CD4-positive, alpha-beta T cell treated with Interleukin-10 for 1 hour (primary cell): ENCODE measurements around the gene NRL.

Source experiments
- DNase-seq: peaks from one replicate; pipeline ENCODE4 v3.0.0-alpha.2; 2020

The NRL gene

DNA sequence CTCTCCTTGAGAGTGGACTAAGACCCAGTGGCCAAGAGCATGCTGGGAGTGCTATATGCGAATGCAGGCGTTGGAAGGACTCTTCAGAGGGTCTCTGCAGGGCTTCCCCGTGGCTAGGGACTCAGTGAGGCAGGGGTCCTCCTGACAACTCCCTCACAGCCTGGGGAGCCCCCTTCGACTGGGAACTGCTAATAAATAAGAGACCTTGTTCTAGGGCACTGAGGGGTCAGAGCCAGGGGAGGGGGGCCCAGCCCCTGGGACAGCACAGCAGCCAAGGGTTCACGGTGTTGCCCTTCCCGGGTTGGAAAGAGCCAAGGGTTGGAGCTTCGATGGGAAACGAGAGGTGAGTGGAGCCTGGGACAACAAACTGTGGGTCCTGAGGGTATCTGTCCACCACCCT is 49.3 kb downstream of the NRL start:
- DNase-seq, result no peak

DNA sequence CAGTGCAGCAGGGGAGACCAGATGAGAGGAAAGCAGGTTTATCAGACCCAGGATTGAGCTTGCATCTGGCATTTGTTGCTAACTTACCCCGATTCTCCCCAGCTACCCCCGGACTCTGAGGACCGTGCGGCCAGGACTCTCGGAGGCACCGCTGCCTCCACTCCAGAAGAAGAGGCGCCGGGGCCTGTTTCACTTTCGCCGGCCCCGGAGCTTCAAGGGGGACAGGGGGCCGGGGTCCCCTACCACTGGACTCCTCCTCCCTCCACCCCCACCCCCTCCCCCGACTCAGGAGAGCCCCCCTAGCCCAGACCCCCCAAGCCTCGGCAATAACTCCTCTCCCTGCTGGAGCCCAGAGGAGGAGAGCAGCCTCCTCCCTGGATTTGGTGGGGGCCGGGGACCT is 49.9 kb downstream of the NRL start:
- no peak for DNase-seq

DNA sequence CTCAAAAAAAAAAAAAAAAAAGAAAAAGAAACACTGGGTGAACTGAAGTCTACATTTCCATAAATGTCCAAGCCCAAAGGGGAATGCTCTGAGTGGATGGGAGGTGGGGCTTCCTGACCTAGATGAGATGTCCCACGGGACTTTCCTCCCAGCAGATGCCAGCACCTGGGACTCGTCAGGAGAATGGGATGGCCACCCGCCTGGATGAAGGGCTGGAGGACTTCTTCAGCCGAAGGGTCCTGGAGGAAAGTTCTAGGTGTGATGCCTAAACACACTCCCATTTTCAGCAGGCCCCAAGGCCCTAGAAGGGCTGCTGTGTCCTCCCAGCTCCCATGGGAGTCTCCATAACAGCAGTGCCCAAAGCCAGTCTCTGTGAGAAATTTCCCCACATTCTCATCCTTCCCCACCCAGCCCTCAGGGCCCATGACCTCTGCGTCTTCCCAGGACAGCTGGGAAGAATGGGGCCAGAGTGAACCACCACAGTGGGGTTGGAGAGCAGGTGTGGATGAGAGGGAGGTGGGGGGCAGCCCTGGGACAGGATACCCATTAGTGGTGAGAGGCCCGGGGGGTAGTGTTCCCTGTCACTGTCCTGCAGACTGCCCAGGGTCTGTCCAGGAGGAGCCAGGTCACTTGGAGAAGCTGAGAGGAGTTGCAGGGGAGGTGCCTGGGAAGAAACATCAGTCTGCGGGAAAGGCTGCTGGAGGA is 50.5 kb downstream of the NRL start:
- no peak for DNase-seq

DNA sequence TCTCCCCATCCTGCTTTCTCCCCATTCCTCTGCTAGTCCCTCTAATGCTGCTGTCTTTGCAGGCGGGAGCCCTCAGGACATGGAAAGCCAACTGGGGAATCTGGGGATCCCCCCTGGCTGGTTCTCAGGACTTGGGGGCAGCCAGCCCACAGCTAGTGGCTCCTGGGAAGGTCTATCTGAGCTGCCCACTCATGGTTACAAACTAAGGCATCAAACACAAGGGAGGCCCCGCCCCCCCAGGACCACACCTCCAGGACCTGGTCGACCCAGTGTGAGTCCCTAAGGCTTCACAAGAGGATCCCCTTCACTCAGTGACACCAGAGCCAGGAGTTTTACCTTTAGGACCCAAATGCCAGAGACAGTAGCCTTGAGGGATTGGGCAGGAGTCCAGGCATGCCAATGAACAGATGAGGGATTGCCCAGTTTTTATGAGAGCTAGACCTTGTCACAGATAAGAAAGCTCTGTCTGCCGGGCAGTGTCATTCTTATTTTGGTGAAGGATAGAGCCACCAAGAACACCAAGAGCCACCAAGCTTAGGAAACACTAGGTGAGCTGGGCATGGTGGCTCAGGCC is 51.4 kb downstream of the NRL start:
- DNase-seq, result no peak

DNA sequence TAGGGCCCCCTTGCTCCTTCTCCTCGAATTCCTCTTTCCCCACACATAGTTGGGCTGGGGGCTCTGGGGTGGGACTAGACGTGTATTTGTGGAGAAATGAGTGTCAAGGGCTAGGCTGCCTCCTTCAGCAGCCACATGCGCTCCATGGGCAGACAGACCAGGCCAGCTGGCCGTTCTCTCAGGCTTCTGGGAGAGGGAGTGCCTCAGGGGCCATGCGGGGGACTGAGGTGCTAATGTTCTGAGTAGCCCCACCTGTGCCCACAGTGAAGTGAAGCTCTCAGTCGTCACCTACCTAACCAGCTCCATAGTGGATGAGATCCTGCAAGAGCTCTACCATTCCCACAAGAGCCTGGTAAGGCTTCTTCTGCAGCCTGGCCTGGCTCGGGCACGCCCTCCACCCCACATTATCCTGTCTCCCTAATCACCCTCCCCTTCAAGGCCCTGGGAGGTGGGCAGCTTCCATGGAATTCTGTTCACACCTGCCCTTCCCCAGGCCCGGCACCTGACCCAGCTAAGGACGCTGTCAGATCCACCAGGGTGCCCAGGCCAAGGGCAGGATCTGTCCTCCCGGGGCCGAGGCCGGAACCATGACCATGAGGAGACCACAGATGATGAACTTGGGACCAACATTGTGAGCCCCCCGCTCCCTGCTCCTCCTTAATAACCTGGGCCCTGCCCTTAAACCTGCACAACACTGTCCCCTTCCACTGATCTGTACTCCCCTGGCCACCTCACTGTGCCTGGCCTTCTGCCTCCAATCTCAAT is 52.4 kb downstream of the NRL start:
- DNase-seq, result no peak

DNA sequence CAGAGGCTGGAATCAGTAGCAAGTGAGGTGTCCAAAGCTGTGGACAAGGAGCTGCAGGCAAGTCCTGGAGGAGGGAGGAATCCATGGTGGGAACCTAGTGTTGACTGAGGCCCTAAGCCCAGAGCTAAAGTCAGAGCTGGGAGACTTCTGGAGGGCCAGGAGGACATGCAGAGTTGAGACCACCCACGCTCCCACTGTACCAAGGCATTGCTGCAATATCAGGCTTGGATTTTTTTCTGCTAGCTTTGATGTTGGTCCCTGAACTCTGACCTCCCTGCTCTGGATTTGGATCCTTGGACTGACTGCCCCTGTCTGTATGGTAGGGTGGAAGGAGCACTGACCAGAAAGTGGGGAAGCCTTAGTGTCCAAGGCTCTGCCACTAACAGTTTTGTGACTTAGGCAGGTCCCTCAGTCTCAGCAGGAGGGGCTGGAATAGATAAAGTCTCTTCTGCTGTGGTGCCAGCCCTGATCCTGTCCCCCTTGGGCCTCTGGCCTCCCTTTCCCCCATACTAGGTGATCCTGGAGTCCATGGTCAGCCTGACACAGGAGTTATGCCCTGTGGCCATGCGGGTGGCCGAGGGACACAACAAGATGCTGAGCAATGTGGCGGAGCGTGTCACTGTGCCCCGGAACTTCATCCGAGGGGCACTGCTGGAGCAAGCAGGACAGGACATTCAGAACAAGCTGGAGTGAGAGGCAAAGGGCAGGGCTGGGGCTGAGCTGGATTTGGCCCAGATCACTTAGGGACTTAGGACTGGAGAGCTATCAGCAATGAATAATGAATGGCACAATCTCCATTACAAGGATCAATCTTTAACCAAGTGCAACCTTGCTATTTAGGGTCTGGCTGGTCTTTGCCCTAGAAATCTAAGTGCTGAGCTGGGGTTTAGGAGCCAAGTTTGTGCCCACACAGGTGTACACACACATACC is 53.5 kb downstream of the NRL start:
- no peak for DNase-seq

DNA sequence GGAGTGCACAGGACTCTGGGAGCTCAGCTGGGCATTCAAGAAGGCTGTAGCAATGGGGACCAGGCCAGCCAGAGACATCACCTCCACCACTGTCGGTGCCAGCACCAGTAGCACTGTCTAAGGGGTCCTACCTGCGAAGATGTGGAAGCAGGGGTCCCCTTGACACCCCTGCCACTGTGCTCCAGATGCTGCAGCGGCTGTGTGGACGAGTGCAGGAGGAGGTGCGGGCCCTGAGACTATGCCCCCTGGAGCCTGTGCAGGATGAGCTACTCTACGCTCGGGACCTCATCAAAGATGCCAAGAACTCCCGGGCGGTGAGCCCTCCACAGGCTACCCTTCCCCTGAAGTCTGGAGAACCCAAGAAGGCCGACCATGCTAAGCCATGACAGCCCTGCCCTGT is 54.3 kb downstream of the NRL start:
- DNase-seq, result no peak

DNA sequence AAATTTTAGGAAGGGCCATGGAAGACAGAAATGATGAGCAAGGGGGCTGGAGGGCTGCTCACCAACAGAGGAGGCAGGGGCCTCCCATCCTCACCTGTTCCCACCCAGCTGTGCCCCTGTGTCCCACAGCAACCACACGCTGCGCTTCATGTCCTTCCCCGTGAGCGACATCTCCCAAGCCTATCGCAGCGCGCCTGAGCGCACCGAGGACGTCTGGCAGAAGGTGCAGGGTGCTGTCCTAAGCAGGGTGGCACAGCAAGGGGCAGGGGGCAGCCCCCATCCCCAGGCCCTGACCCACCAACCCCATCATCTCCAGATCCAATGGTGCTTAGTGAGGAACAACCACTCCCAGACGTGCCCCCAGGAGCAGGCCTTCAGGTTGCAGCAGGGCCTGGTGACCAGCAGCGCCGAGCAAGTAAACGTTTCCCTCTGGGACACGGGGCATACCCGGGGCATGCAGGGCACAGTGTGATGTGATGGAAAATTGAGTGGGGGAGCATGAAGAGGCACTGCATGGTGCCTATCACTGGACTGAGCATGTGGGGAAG is 54.8 kb downstream of the NRL start:
- no peak for DNase-seq

DNA sequence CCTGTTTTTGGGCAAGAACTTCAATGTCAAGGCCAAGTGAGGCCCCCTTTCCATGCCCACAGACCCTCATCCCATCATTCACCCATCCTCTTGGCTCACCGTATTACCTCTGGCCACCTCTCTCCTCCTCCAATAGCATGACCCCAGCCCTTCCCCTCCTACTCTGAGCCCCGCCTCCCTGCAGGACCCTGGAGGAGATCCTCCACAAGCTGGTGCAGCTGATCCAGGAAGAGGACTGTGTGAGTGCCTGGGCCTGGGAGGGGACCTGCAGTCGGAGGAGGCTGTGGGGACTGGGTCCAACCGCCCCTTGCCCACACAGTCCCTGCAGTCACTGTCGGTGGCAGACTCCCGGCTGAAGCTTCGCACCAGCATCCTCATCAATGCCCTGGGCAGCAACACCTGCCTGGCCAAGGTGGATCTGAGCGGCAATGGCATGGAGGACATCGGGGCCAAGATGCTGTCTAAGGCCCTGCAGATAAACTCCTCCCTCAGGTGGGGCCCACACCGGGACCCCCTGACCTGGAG is 55.7 kb downstream of the NRL start:
- DNase-seq, result no peak

DNA sequence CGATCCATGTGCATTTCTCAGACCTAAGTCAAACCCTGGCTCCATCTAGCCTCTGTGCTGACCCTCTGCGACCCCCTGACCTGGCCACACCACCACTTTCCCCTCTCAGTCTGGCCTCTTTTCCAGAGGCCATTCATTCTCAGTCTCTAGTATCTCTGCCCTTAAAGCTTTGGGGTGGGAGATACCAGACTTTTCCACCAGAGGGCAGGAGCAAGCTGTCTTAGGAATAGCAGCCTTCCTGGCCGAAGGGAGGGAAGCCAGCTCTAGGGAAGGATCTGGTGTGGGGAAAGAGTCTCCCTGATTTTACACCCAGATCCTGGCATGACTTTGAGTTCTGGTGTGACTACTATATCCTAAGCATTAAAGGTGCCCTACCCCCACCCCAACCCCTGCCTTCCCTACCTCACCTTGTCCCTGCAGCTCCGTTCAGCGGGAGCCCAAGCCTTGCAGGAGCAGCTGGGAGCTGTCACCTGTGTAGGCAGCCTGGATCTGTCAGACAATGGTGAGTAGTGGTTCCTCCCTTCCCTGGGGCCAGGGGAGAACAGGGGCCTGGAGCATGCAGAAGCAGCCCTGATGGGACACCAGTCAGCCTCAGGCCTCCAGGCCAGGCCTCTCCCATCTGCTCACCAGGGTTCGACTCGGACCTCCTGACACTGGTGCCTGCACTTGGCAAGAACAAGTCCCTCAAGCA is 56.3 kb downstream of the NRL start:
- DNase-seq, result peak; percentile 81

DNA sequence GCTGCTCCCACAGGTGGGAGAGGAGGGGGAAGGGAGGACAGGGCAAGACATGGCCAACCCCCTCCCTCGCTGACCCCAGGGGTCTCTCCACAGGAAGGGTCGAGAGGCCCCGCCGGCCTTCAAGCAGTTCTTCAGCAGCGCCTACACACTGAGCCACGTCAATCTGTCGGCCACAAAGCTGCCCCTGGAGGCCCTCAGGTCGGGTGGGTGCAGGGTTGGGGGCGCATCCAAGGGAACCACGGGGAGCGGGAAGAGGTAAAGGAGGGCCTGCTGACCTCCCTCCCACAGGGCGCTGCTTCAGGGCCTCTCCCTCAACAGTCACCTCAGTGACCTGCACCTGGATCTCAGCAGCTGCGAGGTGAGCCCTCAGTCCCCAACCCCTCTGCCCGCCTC is 56.9 kb downstream of the NRL start:
- no peak for DNase-seq

DNA sequence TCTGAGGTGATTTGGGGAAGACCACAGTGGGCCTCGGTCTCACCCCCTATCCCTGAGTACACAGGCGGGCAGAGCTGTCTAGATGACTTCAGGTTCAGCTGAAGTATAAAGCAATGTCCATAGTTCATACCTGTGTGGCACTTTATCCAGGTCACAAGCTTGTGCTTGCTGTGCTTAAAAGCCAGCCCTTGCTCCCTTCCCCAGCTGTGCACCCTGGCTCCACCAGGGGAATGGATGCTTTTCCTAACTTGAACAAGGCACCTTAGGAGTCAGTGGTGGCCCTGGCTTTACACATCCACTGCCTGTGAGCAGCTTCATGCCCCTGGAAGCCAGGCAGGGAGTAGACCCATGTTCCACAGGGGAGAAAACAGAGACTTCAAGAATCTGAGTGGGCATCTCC is 57.5 kb downstream of the NRL start:
- no peak for DNase-seq

DNA sequence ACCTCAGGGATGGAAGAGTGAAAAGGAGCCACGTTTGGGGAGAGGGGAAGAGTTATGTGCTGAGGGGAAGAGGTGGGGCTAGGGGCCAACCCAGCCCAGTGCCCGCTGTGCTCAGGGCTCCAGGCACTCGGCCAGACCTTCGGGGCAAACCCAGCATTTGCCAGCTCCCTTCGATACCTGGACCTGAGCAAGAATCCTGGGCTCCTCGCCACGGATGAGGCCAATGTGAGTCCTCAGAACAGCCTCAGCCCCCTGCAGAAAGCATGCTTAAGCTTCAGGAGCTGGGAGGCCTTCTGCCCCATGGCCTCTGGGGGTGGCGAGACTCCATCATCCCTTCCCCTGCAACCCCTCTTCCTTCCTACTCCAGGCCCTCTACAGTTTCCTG is 58.0 kb downstream of the NRL start:
- DNase-seq, result no peak

DNA sequence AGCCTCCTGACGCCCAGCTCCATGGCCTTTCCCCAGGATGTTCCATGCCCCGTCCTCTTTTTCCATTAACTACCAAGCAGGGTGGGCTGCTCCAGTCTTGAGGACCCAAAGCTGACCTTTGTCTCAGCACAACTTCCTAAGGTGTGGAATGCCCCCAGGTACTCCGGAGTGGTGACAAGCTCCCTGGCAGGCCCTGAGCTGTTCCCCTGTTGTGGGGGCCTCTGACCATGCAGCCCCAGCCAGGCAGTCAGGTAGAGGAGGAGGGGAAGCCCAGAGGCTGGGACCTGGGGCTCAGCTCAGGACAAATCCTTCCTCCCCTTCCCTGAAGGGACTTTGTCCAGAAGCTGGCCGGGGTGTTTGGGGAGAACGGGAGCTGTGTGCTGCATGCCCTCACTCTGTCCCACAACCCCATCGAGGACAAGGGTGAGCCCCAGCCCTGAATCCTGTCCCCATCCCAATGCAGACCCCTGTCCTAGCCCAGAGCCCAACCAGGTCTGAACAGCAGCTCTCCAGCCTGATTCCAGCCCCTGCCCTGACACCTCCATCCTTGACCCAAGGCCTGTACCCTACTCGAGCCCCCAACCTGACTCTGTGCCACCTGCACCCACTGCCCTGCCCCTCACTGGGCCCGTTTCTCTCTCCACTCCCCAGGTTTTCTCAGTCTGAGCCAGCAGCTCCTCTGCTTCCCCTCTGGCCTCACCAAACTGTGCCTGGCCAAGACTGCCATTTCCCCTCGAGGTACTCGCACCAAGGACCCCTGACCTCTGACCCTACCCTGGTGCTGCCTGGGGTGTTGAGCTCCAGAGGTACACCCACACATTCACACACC is 58.6 kb downstream of the NRL start:
- no peak for DNase-seq

DNA sequence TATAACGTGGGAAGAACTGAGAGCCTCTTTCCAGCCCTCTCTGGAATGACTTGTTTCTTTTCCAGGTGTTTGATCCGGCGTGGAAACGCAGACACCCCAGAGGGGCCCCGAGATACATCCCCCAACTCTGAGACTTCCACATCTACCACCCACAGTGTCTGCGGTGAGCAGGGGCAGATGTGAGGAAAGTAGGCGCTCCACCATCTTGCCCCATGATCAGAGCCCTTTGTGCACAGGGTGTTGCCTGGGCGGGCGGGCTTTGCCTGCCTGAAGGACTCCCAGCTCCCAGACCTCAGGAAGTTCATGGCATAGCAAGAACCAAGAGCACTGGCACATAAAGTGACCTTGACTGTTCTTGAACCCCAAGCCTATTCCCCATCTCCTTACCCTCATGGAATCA is 60.1 kb downstream of the NRL start:
- no peak for DNase-seq

DNA sequence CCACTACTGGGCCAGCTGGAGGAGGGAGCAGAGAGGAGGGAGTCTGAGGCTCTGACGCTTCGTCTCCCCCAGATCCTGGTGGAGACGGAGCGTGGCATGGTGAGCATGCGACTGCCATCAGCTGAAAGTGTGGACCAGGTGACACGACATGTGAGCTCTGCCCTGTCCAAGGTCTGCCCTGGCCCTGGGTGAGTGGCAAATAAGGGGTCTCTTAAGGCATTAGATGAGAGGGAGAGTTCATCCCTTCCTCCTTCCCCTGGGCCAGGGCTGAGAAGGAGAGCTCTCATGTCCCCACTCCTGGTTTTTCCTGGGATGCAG is 60.5 kb downstream of the NRL start:
- no peak for DNase-seq

DNA sequence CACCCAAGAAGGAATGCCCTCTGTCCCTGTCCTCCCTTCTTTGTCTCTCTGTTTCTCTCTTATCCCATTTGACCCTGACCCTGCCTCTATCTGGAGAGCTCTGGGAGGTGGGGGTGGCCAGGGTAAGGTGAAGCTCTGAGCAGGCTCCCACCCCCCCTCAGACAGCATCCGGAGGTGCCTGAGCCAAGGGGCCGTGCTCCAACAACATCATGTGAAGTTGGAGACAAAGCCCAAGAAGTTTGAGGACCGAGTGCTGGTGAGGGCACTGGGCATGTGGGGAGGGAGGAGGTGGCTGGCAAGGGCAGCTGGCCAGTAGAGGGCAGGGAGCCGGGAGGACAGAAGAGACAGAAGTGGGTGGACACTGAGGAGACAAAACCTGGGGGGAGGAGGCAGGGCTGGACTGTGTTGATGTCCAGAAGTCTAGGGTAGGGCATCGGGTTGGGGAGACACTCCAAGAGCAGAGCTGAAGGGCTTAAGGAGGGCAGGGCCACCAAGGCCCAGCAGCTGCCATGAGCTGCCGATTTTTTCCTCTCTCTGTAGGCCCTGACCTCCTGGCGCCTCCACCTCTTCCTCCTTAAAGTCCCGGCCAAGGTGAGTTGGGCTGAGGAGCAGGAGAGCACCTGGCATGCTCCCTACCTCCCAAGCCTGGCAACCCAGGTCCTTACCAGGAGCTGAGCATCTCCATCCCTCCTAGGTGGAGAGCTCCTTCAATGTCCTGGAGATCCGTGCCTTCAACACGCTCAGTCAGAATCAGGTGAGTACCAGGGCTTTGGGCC is 61.0 kb downstream of the NRL start:
- DNase-seq, result no peak

DNA sequence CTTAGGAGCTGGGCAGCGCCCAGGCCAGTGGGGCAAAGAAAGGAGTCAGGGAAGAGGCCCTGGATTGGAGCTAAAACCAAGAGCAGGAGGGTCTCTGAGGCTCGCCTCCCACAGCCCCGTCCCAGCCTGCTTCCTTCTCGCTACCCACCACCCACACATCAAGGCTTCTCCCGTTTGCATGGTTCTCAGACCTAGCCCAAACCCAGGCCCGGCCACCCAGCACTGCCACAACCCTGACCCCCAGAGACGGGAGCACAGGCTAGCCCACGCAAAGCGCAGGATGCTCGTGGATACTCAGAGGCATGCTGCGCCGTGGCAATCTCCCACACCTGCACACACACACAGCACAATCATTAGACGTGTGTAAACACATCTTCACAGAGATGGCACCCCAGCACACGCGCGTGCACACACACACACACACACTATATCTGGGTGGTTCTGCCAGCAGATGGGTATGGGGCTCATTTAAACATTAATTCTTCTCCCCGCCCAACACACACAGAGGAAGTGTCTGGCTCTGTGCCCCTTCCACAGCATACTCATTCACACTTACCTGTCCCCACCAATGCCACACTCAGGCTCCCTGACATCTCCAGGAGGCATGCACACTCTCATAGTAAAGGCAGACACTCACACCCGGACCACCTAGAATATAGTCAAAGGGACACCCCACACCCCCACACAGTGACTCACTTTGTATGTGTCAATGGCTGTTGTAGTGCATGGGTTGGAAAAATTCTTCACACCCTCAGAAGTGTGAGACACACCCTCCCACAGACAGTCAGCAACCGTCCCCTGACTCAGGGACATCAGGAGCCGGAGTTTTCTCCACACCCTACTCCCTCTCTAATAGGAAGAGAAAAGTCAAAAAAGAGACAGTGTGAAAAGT is 61.8 kb downstream of the NRL start:
- peak; percentile 40 for DNase-seq
